Stimulated activated CD8-positive, alpha-beta memory T cell treated with anti-CD3 and anti-CD28 coated beads, Interleukin-4, amount 100 ng/mL, for 48 hours (primary cell): ENCODE results near the gene NAV1.
A peak's percentile ranks its signal among the peaks of the same experiment; 100 is the strongest.
"Not testable (repeated sequence)": the region's sequence is repeated elsewhere in the genome, so short reads cannot be mapped to it uniquely, and the experiment has no call there.

Experiments
- DNase-seq: peaks from one replicate; pipeline ENCODE4 v3.0.0-alpha.2; 2020

Gene NAV1

DNA sequence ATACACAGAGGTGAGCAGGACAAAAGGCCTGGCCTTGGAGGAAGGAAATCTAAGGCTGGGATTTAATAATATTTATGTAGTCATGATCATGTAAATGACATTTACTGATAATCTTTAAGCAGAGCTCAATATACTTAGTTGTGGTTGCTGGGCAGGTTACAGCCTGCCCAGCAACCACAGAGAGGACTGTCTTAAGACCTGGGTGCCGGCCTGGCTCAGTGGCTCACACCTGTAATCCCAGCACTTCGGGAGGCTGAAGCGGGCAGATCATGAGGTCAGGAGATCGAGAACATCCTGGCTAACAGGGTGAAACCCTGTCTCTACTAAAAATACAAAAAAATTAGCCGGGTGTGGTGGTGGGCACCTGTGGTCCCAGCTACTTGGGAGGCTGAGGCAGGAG, 10.6 kb downstream of the NAV1 start:
- DNase-seq: not testable (repeated sequence)

DNA sequence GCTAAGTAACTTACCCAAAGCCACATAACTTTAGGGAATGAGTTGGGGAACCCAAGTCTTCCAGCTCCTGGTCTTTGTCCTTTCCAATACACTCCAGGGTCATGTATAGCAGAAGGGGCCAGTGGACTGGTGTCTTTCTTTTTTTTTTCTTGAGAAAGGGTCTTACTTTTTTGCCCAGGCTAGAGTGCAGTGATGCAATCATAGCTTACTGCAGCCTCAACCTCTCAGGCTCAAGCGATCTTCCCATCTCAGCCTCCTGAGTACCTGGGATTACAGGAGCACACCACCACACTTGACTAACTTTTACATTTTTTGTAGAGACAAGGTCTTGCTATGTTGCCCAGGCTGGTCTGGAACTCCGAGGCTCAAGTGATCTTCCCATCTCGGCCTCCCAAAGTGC, 12.2 kb downstream of the NAV1 start:
- no peak for DNase-seq

GRCh38 chr1:201551877-201552731, 13.2 kb downstream of the NAV1 start:
- DNase-seq: no peak

DNA sequence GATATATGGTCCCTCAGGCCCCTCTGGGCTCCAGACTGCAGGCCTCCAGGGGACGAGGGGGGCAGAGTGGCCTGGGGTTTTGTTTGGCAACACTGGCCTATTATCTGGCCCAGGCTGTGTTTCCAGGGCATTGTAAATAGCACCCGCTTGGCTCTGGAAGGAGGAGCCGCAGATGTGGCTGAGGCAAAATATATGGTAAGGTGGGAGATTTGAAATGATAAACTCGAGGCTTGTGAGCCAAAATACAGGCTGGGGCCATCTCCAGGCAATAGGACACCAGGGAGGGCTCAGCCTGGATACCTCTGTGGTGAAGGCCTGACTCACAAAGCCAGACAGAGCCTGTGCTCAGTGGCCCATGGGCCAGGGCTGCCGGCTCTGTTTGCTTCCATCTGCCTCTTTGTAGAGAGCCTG, 14.0 kb downstream of the NAV1 start:
- no peak for DNase-seq

- DNase-seq: no peak
Observed at GRCh38 chr1:201553496-201554189, 14.7 kb downstream of the NAV1 start.

- no peak for DNase-seq
Observed at GRCh38 chr1:201554190-201554600, 15.3 kb downstream of the NAV1 start.

GRCh38 chr1:201554789-201555592, 16.1 kb downstream of the NAV1 start:
- no peak for DNase-seq

DNA sequence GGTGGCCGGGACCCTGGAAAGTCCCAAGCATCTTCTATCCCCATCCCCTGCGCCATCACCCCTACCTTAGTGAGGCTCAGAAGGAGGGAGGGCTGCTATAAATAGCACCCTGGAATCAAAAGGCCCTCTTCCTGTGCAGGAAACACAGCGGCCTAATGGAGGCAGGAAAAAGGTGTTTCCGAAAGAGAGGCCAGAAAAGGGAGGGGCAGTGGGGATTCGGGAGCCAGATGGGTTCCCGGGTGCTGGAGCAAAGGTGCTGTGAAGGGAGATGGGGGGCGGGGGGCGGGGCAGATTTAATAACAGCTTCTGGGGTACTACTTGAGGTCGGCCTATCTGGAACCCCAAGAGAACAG, 16.6 kb downstream of the NAV1 start:
- DNase-seq: no peak

GRCh38 chr1:201556841-201557571, 18.1 kb downstream of the NAV1 start:
- no peak for DNase-seq

GRCh38 chr1:201557572-201557958, 18.6 kb downstream of the NAV1 start:
- no peak for DNase-seq

- DNase-seq: peak; percentile 80
Observed at GRCh38 chr1:201559679-201560162, 20.8 kb downstream of the NAV1 start.

GRCh38 chr1:201560328-201561194, 21.6 kb downstream of the NAV1 start:
- DNase-seq: no peak

GRCh38 chr1:201561195-201561564, 22.3 kb downstream of the NAV1 start:
- DNase-seq: no peak

GRCh38 chr1:201561601-201562000, 22.7 kb downstream of the NAV1 start:
- no peak for DNase-seq

GRCh38 chr1:201562257-201562656, 23.3 kb downstream of the NAV1 start:
- DNase-seq: no peak

DNA sequence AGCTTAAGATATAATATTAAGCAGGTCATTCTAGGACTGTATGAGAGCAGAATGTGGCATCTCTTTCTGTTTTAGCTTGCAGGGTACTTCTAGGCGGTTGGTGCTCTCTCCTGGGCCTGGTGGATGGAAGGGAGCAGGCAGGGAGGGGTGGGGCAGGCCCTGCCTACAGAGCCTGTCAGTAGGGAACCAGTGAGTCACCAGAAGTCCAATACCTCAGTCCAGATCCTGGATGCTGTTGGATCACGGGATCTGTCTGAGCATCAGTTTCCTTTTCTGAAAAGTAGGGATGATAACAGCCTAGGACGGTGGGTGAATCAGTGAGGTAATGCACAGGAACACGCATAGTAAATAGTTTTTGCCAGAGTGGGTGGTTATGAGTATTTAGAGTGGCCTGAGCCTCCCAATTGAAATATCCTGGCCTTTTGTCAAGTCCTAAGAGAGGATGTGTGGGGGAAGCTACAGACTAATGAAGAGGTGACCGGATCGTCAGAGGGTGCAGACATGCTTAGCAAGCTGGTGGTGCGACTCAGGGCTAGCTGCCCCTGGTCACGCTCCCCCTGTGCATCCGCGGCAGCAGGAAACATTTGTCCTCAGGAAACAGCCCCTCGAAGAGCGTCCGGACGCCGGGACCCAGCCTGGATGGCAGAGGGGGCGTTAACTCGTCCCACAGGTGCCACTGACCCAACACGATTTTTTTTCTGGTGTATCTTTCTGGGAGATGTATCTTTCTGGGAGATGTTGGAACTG, 23.9 kb downstream of the NAV1 start:
- no peak for DNase-seq

GRCh38 chr1:201563406-201563780, 24.5 kb downstream of the NAV1 start:
- DNase-seq: no peak

GRCh38 chr1:201563941-201564340, 25.0 kb downstream of the NAV1 start:
- DNase-seq: no peak

GRCh38 chr1:201565024-201565730, 26.2 kb downstream of the NAV1 start:
- DNase-seq: no peak

DNA sequence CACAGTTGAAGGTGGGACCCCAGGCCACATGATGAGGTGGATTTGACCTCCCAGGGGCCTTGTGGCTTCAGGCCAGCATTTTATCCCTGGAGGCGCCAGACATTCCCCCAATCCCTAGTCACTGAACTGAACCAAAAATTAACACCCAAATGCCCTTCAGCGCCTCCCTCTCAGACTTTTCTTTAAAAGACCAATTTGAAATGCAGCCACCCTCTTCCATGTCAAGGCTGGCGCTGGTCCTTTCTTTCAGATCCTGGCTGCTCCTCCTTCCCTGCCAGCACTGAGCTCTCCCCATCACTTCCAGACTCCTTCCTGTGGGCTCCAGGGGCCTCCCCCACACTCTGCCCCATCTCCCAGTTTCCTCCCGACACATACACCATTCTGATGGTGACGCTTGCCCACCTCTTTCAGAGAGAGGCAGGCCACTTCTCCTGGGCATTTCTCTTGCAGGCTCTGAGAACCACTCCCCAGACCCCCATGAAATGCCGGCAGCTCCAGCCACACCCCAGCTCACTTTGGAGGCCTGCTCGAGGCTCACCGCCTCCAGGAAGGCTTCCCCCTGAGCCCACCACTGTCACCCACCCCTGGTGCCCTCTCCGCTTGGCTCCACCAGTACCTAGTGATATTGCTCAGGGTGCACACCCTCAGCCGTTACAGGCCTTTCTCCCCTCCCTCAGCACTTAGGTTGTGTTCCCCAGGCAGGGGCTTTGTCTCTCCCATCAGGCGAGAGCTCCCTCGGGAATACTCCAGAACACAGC, 27.0 kb downstream of the NAV1 start:
- DNase-seq: no peak
